22Rv1 (cell line): Measurements from ENCODE around the gene LGALS7.
"Not testable (repeated sequence)": the region's sequence is repeated elsewhere in the genome, so short reads cannot be mapped to it uniquely, and the experiment has no call there.

Source experiments
- CTCF ChIP-seq: fragments of 450-650 bp; IDR thresholded peaks from 2 replicates; pipeline ENCODE4 v1.5.1; 2017; ENCODE audit warnings: mild to moderate bottlenecking
- ZFX ChIP-seq: fragments of 450-650 bp; IDR thresholded peaks from 2 replicates; pipeline ENCODE4 v1.6.1; 2017; ENCODE audit warnings: antibody characterized with exemption, borderline replicate concordance

- not testable (repeated sequence) for TF ChIP-seq CTCF, ZFX
Measured at GRCh38 chr19:38813932-38814331, 40.6 kb upstream of the LGALS7 start.
